Central memory CD8-positive, alpha-beta T cell (primary cell): Measurements from ENCODE around the gene TFAP2A.

Experiments
- ATAC-seq: fragments of 150-1000 bp; cut with Tn5 transposase; replicated peaks from 2 replicates; pipeline ENCODE4 v1.10.0; 2022; ENCODE audit warnings: mild to moderate bottlenecking, moderate FRiP score, moderate number of reproducible peaks; ENCODE audit not compliant: poor library complexity, severe bottlenecking; ENCODE audit errors: extremely low read depth
- DNase-seq, 2 donors: peaks; one replicate each; pipeline ENCODE4 v3.0.0; 2021; ENCODE audit warnings: low spot score in 2 of 2
- H3K27ac Mint-ChIP-seq: one replicate; pipeline ENCODE4 v1.8.0; 2022; ENCODE audit warnings: low read depth, mild to moderate bottlenecking, moderate library complexity, mixed read lengths
- H3K27me3 Mint-ChIP-seq: one replicate; pipeline ENCODE4 v1.8.0; 2022; ENCODE audit warnings: mixed read lengths
- H3K36me3 Mint-ChIP-seq: one replicate; pipeline ENCODE4 v1.8.0; 2022; ENCODE audit warnings: mild to moderate bottlenecking, moderate library complexity, mixed read lengths; ENCODE audit not compliant: insufficient read depth
- H3K4me1 Mint-ChIP-seq: one replicate; pipeline ENCODE4 v1.8.0; 2022; ENCODE audit warnings: mixed read lengths
- H3K4me3 Mint-ChIP-seq: one replicate; pipeline ENCODE4 v1.8.0; 2022; ENCODE audit warnings: mild to moderate bottlenecking, moderate library complexity, mixed read lengths
- H3K9me3 Mint-ChIP-seq: one replicate; pipeline ENCODE4 v1.8.0; 2022; ENCODE audit warnings: mixed read lengths

Gene TFAP2A

DNA sequence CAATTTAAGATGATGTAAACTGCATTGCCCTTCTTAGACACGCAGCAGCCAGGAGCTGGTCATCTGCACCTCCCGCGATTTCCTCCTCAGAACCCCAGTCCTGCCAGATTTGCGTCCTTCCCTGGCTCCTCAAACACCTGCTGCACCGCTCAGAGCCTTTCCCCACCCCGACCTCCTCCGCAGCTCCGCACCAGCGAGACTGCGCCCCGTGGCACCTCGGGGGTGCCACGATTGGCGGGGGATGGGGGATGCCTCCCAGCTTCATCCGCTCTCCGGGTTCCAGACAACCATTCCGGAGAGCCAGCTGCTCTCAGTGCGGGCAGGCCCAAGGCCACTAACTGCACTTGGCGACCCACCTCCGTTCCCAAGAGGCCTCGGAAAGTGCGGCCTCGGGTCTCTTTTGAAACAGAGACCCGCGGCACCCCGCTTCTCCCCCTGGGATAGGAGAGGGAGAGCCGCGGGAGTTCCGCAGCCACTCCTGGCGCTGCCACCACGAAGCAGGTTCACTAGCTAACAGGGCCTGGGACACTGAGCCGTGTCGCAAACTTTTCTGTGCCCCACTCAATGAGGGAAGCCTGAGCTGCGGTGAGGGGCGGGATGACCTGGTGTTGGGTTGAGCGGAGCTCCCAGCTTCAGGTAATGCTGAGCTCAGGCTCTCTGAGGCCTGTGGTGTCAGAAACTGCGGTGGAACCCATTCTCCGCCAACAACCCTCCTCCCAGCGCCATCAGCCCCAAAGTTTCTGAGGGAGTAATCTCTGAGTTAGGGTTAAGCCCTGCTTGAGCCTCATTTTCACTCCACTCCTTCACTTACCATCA, 7.3 kb upstream of the TFAP2A start:
- Mint-ChIP-seq H3K9me3 (peaks cover 5% of the 10 kb centered on the region), H3K27me3 (peaks cover 90% of the 10 kb centered on the region), H3K4me1 (no peaks in the 10 kb centered on the region), H3K36me3 (peaks cover 9% of the 10 kb centered on the region), H3K27ac (no peak overlapping the region), H3K4me3 (no peak overlapping the region)
- DNase-seq (no peak), ATAC-seq (no peak)

DNA sequence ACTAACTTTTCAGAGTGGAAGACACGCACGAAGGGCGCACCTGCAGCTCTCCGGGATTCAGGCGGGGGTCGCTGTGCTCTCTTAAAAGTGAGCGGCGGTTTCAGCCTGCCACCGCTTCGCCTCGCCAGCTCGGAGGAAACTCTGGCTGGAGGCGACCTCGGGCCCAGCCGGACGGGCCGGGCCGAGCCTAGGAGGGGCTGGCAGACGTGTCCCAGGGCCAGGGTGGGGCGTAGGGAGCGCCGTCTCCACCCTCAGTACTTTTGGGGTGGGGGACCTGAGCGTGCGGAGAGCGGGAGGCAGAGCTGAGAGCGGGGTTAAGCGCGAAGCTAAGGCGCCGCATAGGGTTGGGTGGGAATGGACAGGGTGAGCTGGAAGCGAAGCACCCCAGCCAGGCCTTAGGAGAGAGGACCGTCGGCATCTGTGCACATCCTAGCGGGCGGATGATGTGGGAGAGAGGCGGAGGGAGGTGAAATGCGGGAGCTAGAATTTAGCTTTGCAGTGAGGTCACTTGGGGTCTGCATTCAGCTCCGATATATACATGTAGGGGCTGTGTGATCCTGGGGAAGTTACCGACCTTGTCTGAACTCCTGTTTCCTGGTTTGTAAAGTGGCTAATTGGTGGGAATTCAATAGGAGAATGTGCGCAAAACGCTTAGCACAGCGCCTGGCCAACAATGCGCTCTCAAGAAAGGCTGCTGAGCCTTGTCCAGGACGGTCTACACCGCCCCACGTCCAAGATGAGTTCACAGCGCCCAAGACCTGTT, 6.5 kb upstream of the TFAP2A start:
- no peak overlapping the region for H3K27ac Mint-ChIP-seq
- DNase-seq = no peak
- peaks cover 10% of the 10 kb centered on the region for H3K36me3 Mint-ChIP-seq
- peaks cover 5% of the 10 kb centered on the region for H3K9me3 Mint-ChIP-seq
- H3K4me3 Mint-ChIP-seq = no peak overlapping the region
- no peaks in the 10 kb centered on the region for H3K4me1 Mint-ChIP-seq
- peaks cover 98% of the 10 kb centered on the region for H3K27me3 Mint-ChIP-seq
- ATAC-seq = no peak

DNA sequence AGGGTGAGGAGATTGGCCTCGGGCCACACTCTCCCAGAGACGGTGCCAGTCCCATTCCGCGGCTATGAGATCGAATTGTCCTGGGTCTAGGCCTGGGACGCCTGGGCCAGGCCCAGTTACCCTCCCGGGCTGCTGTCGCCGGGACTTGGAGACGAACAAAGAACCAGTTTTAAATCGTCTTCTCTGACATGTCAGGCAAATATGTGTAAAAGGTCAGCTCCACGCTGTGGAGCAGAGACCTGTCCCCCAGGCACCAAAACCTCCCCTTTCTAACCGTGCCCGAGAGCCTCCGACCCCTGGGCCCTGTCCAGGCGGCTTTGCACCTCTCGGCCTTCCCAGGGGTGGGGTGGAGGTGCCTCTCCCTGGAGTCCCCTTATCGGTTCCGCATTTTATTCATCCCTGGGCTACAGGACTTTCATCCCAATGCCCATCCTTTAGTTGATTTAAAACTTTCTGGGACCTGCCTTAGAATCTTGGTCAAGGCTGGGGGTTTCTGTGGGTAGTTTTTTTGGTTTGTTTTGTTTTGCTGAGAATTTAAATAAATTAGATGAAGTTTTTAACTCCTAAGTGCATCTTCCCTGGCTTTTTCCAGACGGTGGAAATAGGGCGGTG, 5.8 kb upstream of the TFAP2A start:
- Mint-ChIP-seq H3K4me1 (no peaks in the 10 kb centered on the region), H3K27ac (no peak overlapping the region), H3K4me3 (no peak overlapping the region), H3K36me3 (peaks cover 12% of the 10 kb centered on the region), H3K27me3 (peaks cover 100% of the 10 kb centered on the region), H3K9me3 (peaks cover 5% of the 10 kb centered on the region)
- ATAC-seq = no peak
- no peak for DNase-seq

DNA sequence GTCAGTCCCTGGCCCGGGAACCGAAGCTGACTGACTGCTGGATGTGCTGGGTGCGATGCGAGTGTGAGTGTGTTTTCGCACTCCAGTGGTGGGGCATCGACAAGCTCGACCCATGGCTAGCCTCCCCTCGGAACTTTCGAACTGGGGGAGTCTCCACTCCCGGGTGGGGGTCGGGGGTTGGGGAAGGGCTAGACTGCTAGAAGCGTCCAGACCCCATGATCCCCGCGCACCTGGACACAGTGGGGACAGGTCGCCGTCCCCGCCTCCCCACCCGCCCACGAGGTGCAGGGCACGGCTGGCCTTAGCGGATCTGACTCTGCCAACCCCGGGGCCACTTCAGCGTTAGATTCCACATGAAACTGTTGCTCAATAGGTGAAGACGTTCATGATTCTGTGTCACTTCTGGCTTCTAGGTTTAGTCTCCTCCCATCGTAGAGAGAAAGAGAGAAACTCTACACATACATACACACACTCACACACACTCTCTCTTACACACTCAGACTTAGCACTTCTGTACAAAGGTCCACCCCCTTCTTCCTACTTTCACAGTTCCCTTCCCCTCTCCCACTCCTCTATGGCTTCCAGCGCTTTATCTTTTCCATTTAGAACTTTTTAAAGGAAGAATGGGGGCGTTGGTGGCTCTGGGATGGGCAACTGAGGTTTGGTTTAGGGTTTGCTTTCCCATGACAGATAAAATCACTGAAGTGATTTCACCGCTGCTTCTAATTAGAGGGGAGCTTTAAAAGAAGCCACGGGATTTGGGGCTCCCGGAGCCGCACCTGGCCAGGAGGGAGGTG, 5.1 kb upstream of the TFAP2A start:
- no peak for DNase-seq
- Mint-ChIP-seq H3K27ac (no peak overlapping the region), H3K9me3 (peaks cover 10% of the 10 kb centered on the region), H3K27me3 (peaks cover 100% of the 10 kb centered on the region), H3K36me3 (peaks cover 16% of the 10 kb centered on the region), H3K4me1 (no peaks in the 10 kb centered on the region), H3K4me3 (no peak overlapping the region)
- ATAC-seq = no peak

- Mint-ChIP-seq H3K27me3 (peaks cover 100% of the 10 kb centered on the region), H3K27ac (no peak overlapping the region), H3K9me3 (peaks cover 10% of the 10 kb centered on the region), H3K4me1 (peaks cover 4% of the 10 kb centered on the region), H3K4me3 (no peak overlapping the region), H3K36me3 (peaks cover 20% of the 10 kb centered on the region)
- DNase-seq (no peak), ATAC-seq (no peak)
Observed at GRCh38 chr6:10418862-10419748, 4.2 kb upstream of the TFAP2A start.

- no peak for ATAC-seq
- Mint-ChIP-seq H3K4me3 (no peak overlapping the region), H3K27ac (no peak overlapping the region), H3K27me3 (peaks cover 100% of the 10 kb centered on the region), H3K36me3 (peaks cover 27% of the 10 kb centered on the region), H3K9me3 (peaks cover 10% of the 10 kb centered on the region), H3K4me1 (peaks cover 8% of the 10 kb centered on the region)
- no peak for DNase-seq
Observed at GRCh38 chr6:10418361-10418861, 3.5 kb upstream of the TFAP2A start.

GRCh38 chr6:10417681-10418104, 2.8 kb upstream of the TFAP2A start:
- Mint-ChIP-seq H3K36me3 (peaks cover 28% of the 10 kb centered on the region), H3K27me3 (peaks cover 99% of the 10 kb centered on the region), H3K4me1 (peaks cover 14% of the 10 kb centered on the region), H3K27ac (no peak overlapping the region), H3K4me3 (no peak overlapping the region), H3K9me3 (peaks cover 10% of the 10 kb centered on the region)
- ATAC-seq (no peak), DNase-seq (no peak)

DNA sequence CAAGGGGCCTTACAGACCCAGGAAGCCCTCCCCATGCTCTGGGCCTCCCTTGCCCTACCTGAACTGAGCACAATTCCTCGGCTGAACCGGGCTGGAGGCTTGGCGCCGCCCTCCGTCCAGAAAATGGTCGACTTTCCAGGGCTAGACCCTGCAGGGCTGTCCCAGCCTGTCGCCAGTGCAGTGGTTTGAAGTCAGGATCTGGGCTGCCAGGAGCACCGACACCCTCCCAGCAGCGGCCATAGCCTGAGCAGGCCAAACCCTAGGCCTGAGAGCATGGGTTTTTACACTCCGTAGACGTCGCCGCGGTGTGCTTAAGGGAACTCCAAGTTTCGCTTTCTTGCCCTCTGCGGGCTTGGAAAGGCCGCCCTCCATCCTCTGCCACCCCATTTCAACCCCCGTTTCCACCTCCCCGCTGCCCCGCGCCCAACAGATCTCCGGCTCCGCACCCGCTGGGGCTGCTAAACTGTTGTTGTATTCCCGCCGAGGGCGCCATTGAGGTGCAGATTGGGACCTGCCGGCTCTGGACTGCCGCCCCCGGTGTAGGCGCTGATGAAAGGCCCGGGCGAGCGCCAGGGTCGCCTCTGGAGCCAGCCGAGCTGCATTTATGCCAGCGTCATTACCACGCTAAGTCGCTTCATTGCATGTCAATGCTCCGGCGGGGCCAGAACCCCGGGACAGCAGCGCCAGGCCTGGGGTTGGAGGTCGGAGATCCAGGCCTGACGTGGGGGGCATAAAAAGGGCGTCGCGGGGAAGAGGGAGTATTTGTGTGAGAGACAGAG, 2.2 kb upstream of the TFAP2A start:
- peaks cover 10% of the 10 kb centered on the region for H3K9me3 Mint-ChIP-seq
- ATAC-seq = no peak
- no peak overlapping the region for H3K27ac Mint-ChIP-seq
- no peak overlapping the region for H3K4me3 Mint-ChIP-seq
- peaks cover 18% of the 10 kb centered on the region for H3K4me1 Mint-ChIP-seq
- DNase-seq = no peak
- H3K36me3 Mint-ChIP-seq = peaks cover 27% of the 10 kb centered on the region
- peaks cover 99% of the 10 kb centered on the region for H3K27me3 Mint-ChIP-seq

DNA sequence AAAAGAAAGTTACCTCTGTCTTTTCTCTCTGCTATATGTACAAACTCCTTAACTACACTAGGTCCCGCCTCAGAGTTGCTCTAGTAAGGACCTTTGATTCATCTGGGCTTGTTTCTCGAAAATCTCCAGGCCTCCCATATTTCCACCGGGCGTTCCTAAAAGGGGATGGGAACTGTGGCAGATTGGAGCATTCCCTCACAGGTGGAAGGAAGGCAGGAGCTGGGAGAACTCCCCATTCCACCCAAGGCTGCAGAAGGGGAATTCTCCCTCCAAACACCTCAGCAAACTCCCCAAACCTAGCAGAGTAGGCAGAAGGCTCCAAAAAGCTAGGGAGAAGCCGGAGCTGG, 1.6 kb upstream of the TFAP2A start:
- H3K27ac Mint-ChIP-seq = no peak overlapping the region
- peaks cover 99% of the 10 kb centered on the region for H3K27me3 Mint-ChIP-seq
- DNase-seq (no peak), ATAC-seq (no peak)
- peaks cover 10% of the 10 kb centered on the region for H3K9me3 Mint-ChIP-seq
- no peak overlapping the region for H3K4me3 Mint-ChIP-seq
- peaks cover 24% of the 10 kb centered on the region for H3K4me1 Mint-ChIP-seq
- peaks cover 33% of the 10 kb centered on the region for H3K36me3 Mint-ChIP-seq

- H3K27me3 Mint-ChIP-seq = peaks cover 99% of the 10 kb centered on the region
- DNase-seq = no peak
- peak overlapping the region; percentile 79 for H3K27ac Mint-ChIP-seq
- peaks cover 36% of the 10 kb centered on the region for H3K36me3 Mint-ChIP-seq
- peaks cover 10% of the 10 kb centered on the region for H3K9me3 Mint-ChIP-seq
- peak overlapping the region; percentile 43 for H3K4me3 Mint-ChIP-seq
- peaks cover 30% of the 10 kb centered on the region for H3K4me1 Mint-ChIP-seq
- ATAC-seq = no peak
Observed at GRCh38 chr6:10415617-10416480, 975 bp upstream of the TFAP2A start.
